GM18873 (cell line): Measurements from ENCODE around the gene HYDIN.

ENCODE experiments used
- ATAC-seq: cut with Tn5 transposase; IDR thresholded peaks from one replicate; pipeline ENCODE4 v1.9.1; 2021; ENCODE audit warnings: mild to moderate bottlenecking, moderate library complexity, moderate number of reproducible peaks; ENCODE audit not compliant: unreplicated experiment, low FRiP score

Gene HYDIN

DNA sequence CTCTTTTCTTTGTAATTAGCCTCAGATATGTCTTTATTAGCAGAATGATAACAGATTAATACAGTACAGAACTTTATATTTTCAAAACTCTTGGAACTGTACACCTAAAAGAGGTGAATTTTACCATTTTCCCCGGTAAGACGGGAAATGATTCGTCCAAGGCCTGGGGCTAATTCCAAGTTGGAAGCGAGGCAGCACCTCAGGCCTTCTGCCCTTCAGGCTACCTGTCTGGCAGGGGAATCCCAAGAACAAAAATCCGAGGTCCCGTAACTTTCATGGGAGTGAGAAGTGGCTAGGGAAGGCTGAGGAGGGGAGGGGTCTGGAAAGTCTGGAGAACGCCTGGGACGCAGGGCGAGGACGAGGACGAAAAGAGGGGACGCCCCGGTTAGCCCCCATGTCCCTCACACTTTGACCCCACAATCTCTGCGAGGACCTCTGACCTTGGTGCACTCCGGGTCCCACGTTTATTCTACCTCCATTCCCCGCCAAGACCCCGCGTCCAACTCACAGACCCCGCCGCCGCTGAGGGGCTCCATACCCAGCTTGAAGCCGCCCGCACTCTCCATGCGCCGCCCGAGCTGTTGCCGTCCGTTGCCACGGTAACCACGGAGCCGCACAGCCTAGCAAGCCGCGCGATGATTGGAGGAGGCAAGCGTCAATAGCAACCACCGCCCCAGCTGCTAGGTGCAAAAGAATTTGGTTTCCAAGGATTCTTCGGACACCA, at the start of gene HYDIN:
TSS of gene HYDIN (minus strand) at position 601 of the 724 bp plus-strand sequence. CDS start 43,827 bp downstream, outside the sequence.
- no peak for ATAC-seq

- no peak for ATAC-seq
Observed at GRCh38 chr16:71276589-71277334, 46.2 kb upstream of the HYDIN start.

GRCh38 chr16:71273384-71273783, 42.9 kb upstream of the HYDIN start:
- ATAC-seq = no peak

DNA sequence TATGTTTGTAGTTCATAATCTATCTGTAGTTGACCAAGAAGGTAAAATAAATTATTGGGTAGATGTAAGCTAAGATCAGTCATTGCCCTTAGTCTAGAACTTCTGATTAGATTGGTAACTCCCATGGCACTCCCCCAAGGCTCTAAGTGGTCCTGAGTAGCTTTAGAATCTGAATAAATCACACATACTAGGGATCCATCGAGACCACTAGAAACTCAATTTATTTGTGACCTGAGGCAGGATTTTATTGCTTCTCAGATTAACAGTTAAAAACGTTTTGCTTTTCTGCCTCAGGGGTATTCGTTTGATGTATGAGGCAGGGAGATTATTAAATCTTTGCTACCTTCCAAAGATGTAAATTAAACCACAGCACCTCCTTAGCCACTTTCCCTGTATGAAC, 33.8 kb upstream of the HYDIN start:
- no peak for ATAC-seq

DNA sequence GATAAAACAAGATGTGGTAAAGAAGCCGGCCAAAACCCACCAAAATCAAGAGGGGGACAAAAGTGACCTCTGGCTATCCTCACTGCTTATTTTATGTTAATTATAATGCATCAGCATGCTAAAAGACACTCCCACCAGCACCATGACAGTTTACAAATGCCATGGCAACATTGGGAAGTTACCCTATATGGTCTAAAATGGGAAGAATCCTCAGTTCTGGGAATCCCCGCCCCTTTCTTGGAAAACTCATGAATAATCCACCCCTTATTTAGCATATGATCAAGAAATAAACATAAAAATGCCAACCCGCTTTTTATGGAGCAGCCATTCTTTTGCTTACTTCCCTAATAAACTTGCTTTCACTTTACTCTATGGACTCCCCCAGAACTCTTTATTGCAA, 33.1 kb upstream of the HYDIN start:
- ATAC-seq = no peak

DNA sequence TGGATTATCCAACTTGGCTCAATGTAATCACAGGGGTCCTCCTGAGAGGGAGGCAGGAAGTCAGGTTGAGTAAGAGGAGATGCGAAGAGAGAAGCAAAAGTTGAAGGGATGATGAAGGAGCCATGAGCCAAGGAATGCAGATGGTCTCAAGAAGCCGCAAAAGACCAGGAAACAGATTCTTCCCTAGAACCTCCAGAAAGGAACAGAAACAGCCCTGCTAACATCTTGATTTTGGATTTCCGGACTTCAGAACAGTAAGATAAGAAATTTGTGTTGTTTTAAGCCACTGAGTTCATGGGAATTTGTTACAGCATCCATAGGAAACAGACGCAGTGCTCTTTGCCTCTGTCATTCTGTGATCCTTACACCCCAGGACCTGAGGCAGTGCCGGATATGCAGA, 31.9 kb upstream of the HYDIN start:
- ATAC-seq = no peak

- ATAC-seq = no peak
Observed at GRCh38 chr16:71260995-71261394, 30.5 kb upstream of the HYDIN start.

DNA sequence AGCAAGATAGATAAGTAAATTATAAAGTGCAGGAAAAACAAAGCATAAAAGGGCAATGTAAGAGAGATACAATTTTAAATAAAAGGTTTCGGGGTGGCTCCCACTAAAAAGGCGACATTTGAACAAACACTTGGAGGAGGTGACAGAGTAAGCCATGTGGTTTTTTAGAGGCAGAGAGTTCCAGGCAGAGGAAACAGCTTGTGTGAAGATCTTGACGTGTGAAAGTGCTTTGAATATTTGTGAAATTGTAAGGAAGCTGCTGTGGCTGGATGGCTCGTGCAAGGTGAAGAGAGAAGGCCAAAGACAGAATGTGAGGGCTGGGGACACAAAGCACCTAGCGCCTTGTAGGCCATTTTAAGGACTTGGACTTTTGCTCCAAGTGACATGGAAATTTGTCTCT, 28.6 kb upstream of the HYDIN start:
- ATAC-seq = no peak

DNA sequence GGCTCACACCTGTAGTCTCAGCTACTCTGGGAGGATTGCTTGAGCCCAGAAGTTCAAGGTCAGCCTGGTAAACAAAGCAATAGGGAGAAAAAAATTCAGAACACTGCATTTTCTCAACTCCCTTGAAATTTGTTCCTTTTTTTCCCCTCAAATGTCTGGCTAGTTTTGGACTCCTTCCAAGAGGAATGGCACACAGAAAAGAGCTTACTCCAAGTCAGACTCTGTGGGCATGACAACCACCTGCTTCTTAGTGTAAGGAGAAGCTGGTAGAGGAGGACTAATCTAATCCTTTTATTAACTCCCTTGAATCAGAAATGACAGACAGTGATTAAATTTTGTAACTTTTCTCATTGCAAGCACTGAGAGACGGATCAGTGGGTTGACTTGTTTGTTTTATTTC, 27.9 kb upstream of the HYDIN start:
- no peak for ATAC-seq

GRCh38 chr16:71257768-71258167, 27.2 kb upstream of the HYDIN start:
- ATAC-seq = no peak

DNA sequence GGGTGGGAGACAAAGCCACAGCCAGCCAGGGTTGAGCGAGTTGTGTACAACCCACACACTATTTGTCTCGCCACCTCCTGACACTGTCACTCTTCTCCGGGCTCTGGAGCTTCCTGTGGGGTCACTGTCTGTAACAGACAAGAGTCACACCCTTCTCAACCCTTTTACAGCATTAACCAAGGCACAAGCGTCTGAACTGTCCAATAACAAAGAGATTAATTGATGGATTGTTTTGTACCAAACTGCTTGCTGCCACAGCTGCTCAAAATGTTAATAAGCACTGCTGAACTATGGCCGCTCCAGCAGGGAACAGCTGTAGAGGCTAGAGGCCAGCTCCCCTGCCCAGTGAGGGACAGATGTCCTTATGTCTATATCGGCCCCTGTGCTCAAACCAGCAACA, 25.2 kb upstream of the HYDIN start:
- ATAC-seq = no peak

- no peak for ATAC-seq
Observed at GRCh38 chr16:71254832-71255525, 24.5 kb upstream of the HYDIN start.

DNA sequence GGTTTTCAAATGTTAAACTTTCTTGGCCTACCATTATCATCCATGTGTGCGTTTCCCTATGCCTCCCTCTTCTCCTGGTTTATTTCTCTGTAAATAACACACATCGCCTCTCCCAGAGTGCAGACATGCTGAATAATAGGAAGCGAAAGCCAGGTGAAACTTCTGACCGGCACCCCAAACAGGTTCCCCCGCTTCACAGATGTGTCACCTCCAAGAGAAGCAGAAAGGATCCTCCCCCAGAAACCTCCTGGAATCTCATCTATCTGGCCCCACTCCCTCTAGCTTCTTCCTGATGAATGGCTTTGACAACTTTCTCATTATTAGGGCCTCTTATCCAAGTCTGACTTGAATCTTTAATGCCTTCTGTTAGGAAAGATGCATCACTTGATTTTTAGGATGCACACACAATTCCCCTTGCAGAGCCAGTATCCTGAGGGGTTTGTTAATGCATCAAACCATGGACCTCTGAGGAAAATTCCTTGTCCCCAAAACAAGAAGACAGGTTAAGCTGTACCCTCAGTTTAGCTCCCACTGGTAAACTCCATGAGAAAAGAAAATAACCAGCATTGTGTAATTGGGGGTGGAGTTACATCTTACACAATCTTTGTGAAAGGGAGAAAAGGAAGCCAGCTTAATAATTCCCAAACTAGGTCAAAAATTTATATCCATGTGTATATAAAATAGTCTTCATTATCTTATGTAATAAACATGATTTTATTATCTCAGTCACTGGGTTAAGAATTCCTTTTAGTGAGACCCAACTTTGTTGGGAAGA, 20.1 kb upstream of the HYDIN start:
- ATAC-seq = no peak

- no peak for ATAC-seq
Observed at GRCh38 chr16:71249399-71249798, 18.9 kb upstream of the HYDIN start.

GRCh38 chr16:71247478-71247877, 17.0 kb upstream of the HYDIN start:
- no peak for ATAC-seq

GRCh38 chr16:71246309-71246708, 15.8 kb upstream of the HYDIN start:
- no peak for ATAC-seq

DNA sequence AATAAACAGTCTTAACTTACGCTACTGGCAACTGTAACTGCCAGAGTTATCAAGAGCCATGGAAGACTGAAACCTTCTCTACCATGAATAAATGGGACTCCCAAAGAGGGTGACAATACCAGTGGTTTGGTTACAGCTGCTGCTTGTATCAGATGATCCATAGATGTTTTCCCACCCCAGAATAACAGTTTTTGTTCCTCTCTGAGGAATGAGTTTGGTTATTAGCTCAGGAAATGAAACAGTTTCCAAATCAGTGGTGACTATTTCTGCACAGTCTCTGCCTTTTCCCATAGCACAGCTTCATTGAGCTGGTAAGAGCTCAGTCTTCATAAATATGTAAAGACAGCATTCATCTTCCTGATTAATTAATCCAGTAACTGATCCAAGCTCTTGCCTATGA, 14.0 kb upstream of the HYDIN start:
- ATAC-seq = no peak

DNA sequence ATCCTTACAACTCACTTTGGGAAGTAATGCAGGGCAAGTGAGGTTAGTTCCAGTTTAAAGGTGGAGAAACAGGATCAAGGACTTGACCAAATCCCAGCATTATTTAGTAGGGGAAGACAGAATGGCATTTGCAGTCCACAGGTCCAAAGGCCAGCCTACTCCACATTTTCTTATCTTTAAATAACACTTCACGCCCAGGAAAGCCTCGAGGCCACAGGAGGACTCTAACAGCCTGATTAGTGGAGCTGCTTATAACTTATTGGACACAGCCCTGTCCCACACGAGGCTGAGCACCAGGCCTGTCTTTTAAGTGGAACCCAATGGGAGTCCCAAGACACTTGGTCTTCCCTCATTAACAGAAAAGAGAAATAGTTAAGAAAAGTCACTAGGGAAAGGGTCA, 12.1 kb upstream of the HYDIN start:
- no peak for ATAC-seq

GRCh38 chr16:71242036-71242435, 11.5 kb upstream of the HYDIN start:
- no peak for ATAC-seq

DNA sequence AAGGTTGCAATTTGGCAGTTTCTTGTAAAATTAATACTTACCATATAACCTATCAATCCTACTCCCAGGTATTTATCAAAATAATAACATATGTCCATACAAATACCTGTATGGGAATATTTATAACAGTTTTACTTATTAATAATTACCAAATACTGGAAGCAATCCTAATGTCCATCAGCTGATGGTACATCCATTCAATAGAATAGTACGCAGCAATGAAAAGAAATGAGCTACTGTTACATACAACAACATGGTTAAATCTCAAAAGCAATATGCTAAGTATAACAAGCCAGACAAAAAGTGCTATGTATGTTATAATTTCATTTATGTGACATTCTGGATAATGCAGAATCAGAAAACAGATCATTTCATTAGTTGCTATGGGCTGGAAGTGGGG, 1.2 kb downstream of the HYDIN start:
- no peak for ATAC-seq
